Measurements from ENCODE around the gene ZNF608. TPM values are rescaled to one million over a fixed set of nuclear protein-coding genes. Genes with fewer than 3 reads are reported as not detected.

The ZNF608 gene
- total RNA-seq, 1 experiment from 2014 or later = 7.3 TPM

DNA sequence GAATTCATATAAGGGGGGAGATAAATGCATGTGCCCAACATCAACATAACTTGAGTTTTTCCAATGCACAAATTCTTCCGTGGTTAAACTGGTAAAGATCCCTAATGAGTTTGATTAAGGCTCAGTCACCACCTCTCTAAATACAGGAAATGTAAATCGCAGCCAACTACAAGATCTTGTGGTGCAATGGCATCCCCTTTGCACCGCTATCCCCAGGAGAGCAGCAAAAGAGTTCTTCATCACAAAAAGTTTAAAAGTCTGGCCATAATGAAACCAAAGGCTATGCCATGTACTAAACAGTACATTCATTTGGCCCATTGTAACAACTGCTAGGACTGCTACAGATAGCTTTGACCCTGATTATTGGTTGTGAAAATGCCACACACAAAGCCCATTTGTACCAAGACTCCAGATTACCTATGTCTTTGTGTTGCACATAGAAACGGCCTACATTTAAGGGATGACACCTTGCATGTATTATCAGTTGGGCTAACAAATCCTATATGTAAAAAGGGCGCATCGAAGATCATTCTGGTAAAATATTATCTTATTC lies 44.5 kb downstream of the ZNF608 start:
- DNase-seq = no peak
- H3K36me3 Mint-ChIP-seq (ENCODE audit: insufficient read depth, unreplicated experiment) = no peaks in the 10 kb centered on the region
- intact Hi-C loops (cut with micrococcal nuclease; ENCODE audit: unreplicated experiment) = no loop called here
- CTCF ChIA-PET = interaction anchor here (0.6 kb wide), 1 partner anchor 42 kb away, joined by 4 read pairs; no protein-coding TSS in a partner anchor
- TF ChIP-seq, protein P1, sequence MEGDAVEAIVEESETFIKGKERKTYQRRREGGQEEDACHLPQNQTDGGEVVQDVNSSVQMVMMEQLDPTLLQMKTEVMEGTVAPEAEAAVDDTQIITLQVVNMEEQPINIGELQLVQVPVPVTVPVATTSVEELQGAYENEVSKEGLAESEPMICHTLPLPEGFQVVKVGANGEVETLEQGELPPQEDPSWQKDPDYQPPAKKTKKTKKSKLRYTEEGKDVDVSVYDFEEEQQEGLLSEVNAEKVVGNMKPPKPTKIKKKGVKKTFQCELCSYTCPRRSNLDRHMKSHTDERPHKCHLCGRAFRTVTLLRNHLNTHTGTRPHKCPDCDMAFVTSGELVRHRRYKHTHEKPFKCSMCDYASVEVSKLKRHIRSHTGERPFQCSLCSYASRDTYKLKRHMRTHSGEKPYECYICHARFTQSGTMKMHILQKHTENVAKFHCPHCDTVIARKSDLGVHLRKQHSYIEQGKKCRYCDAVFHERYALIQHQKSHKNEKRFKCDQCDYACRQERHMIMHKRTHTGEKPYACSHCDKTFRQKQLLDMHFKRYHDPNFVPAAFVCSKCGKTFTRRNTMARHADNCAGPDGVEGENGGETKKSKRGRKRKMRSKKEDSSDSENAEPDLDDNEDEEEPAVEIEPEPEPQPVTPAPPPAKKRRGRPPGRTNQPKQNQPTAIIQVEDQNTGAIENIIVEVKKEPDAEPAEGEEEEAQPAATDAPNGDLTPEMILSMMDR (IDR thresholded peaks at IDR 0.05; ENCODE audit: unreplicated experiment) = no peak
- BruUV-seq (replicated peaks) = no TSS peak
- no peak overlapping the region for H3K27ac Mint-ChIP-seq (ENCODE audit: unreplicated experiment)
- no peaks in the 10 kb centered on the region for H3K4me1 Mint-ChIP-seq (ENCODE audit: low read depth, unreplicated experiment)
- H3K27me3 Mint-ChIP-seq (ENCODE audit: unreplicated experiment) = no peaks in the 10 kb centered on the region
- no peak overlapping the region for H3K4me3 Mint-ChIP-seq (ENCODE audit: low read depth, unreplicated experiment)
- H3K9me3 Mint-ChIP-seq (ENCODE audit: low read depth, unreplicated experiment) = no peaks in the 10 kb centered on the region

- no peaks in the 10 kb centered on the region for H3K36me3 Mint-ChIP-seq (ENCODE audit: insufficient read depth, unreplicated experiment)
- H3K4me1 Mint-ChIP-seq (ENCODE audit: low read depth, unreplicated experiment) = no peaks in the 10 kb centered on the region
- H3K27me3 Mint-ChIP-seq (ENCODE audit: unreplicated experiment) = no peaks in the 10 kb centered on the region
- DNase-seq = no peak
- intact Hi-C loops (cut with micrococcal nuclease; ENCODE audit: unreplicated experiment) = no loop called here
- H3K4me3 Mint-ChIP-seq (ENCODE audit: low read depth, unreplicated experiment) = no peak overlapping the region
- H3K27ac Mint-ChIP-seq (ENCODE audit: unreplicated experiment) = no peak overlapping the region
- H3K9me3 Mint-ChIP-seq (ENCODE audit: low read depth, unreplicated experiment) = no peaks in the 10 kb centered on the region
- CTCF ChIA-PET = no interaction called here
- TF ChIP-seq, protein P1 (IDR thresholded peaks at IDR 0.05; ENCODE audit: unreplicated experiment) = no peak
- BruUV-seq (replicated peaks) = no TSS peak
Measured at GRCh38 chr5:124701016-124701415, 45.4 kb downstream of the ZNF608 start.

DNA sequence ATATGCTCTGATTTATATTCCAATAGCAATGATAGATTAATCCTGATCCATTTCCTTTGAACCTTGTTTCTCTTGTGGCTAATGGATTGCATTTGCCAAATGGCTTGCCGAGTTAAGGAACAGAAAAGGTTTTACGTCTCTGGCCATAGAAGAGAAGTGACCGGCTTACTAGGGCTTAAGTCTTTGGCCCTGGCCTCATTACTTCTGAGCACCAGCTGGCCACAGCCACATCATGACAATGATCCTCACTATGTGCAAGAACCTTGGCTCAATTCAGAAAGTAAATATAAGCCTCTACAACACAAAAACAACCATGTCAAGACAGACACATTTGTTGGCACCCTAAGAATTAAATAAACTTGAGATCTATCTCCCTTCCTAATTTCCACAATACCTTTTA lies 46.1 kb downstream of the ZNF608 start:
- no peaks in the 10 kb centered on the region for H3K27me3 Mint-ChIP-seq (ENCODE audit: unreplicated experiment)
- H3K4me3 Mint-ChIP-seq (ENCODE audit: low read depth, unreplicated experiment) = no peak overlapping the region
- intact Hi-C loops (cut with micrococcal nuclease; ENCODE audit: unreplicated experiment) = no loop called here
- CTCF ChIA-PET = no interaction called here
- TF ChIP-seq, protein P1 (IDR thresholded peaks at IDR 0.05; ENCODE audit: unreplicated experiment) = no peak
- no peaks in the 10 kb centered on the region for H3K36me3 Mint-ChIP-seq (ENCODE audit: insufficient read depth, unreplicated experiment)
- no peak overlapping the region for H3K27ac Mint-ChIP-seq (ENCODE audit: unreplicated experiment)
- no peaks in the 10 kb centered on the region for H3K9me3 Mint-ChIP-seq (ENCODE audit: low read depth, unreplicated experiment)
- no peaks in the 10 kb centered on the region for H3K4me1 Mint-ChIP-seq (ENCODE audit: low read depth, unreplicated experiment)
- no TSS peak for BruUV-seq (replicated peaks)
- DNase-seq = no peak

- Mint-ChIP-seq H3K9me3 (ENCODE audit: low read depth, unreplicated experiment) (no peaks in the 10 kb centered on the region), H3K27ac (ENCODE audit: unreplicated experiment) (no peak overlapping the region), H3K4me3 (ENCODE audit: low read depth, unreplicated experiment) (no peak overlapping the region), H3K36me3 (ENCODE audit: insufficient read depth, unreplicated experiment) (no peaks in the 10 kb centered on the region), H3K27me3 (ENCODE audit: unreplicated experiment) (no peaks in the 10 kb centered on the region), H3K4me1 (ENCODE audit: low read depth, unreplicated experiment) (no peaks in the 10 kb centered on the region)
- intact Hi-C loops (cut with micrococcal nuclease; ENCODE audit: unreplicated experiment) = no loop called here
- BruUV-seq (replicated peaks) = no TSS peak
- no peak for DNase-seq
- TF ChIP-seq, protein P1 (IDR thresholded peaks at IDR 0.05; ENCODE audit: unreplicated experiment) = no peak
- CTCF ChIA-PET = interaction anchor here (0.7 kb wide), 1 partner anchor 43 kb away, joined by 3 read pairs; no protein-coding TSS in a partner anchor
Measured at GRCh38 chr5:124698770-124699169, 47.7 kb downstream of the ZNF608 start.

Measured in Calu3 (cell line).